HUES48 (cell line): ENCODE data around the gene FRMD4A.
"Not testable (repeated sequence)": the region's sequence is repeated elsewhere in the genome, so short reads cannot be mapped to it uniquely, and the experiment has no call there.

ENCODE experiments used
- H3K27ac ChIP-seq: one replicate; pipeline ENCODE4 v1.7.0; 2013; ENCODE audit warnings: low read depth, low read length, inconsistent platforms
- H3K27me3 ChIP-seq: 2 replicates; pipeline ENCODE4 v1.6.1; 2013; ENCODE audit warnings: mild to moderate bottlenecking, low read length; ENCODE audit not compliant: control insufficient read depth, insufficient read depth
- H3K36me3 ChIP-seq: 2 replicates; pipeline ENCODE4 v1.6.1; 2013; ENCODE audit warnings: low read length; ENCODE audit not compliant: control insufficient read depth, insufficient read depth
- H3K4me1 ChIP-seq: 2 replicates; pipeline ENCODE4 v1.6.1; 2013; ENCODE audit warnings: mild to moderate bottlenecking, low read length; ENCODE audit not compliant: control insufficient read depth, insufficient read depth
- H3K4me3 ChIP-seq: 2 replicates; pipeline ENCODE4 v1.5.1; 2013; ENCODE audit warnings: mild to moderate bottlenecking, low read depth, low read length
- H3K9ac ChIP-seq: 2 replicates; pipeline ENCODE4 v1.6.1; 2013; ENCODE audit warnings: mild to moderate bottlenecking, low read depth, low read length, moderate library complexity
- H3K9me3 ChIP-seq: 2 replicates; pipeline ENCODE4 v1.6.1; 2013; ENCODE audit warnings: low read length; ENCODE audit not compliant: control insufficient read depth, insufficient read depth

The FRMD4A gene

DNA sequence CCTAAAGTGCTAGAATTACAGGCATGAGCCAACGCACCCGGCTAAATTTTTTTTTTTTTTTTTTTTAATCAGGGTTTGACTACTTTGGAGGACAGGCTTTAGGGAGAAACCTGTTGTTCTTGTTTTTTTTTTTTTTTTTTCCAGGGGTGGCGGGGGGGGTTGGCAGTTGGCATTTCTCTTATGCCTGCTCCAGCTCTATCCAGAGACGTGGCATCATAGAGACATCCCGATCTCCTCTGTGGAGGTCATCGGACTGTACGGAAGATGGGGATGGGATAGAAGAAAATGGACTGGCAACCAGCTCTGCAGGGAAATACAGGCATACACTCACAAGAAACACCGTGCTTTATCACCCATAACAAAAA is 613.2 kb downstream of the FRMD4A start:
- Histone ChIP-seq H3K4me3 (no peak overlapping the region), H3K4me1 (peaks cover 8% of the 10 kb centered on the region), H3K27me3 (no peaks in the 10 kb centered on the region), H3K36me3 (no peaks in the 10 kb centered on the region), H3K9me3 (no peaks in the 10 kb centered on the region), H3K27ac (no peak overlapping the region), H3K9ac (no peak overlapping the region)

GRCh38 chr10:13716081-13717071 is 614.3 kb downstream of the FRMD4A start:
- Histone ChIP-seq H3K9me3 (no peaks in the 10 kb centered on the region), H3K27me3 (no peaks in the 10 kb centered on the region), H3K9ac (no peak overlapping the region), H3K27ac (no peak overlapping the region), H3K4me1 (peaks cover 13% of the 10 kb centered on the region), H3K4me3 (no peak overlapping the region), H3K36me3 (no peaks in the 10 kb centered on the region)

DNA sequence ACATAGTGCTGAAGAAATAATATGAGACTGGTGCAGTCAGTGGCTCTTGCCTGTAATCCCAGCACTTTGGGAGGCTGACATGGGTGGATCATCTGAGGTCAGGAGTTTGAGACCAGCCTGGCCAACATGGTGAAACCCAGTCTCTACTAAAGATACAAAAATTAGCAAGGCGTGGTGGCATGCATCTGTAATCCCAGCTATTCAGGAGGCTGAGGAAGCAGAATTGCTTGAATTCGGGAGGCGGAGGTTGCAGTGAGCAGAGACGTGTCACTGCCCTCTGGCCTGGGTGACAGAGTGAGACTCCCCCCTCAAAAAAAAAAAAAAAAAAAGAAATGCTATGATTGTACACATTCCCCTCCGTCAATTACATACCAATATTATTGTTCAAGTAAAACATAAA is 615.1 kb downstream of the FRMD4A start:
- H3K27me3 ChIP-seq, H3K36me3 ChIP-seq, H3K27ac ChIP-seq, H3K9ac ChIP-seq, H3K9me3 ChIP-seq, H3K4me3 ChIP-seq: not testable (repeated sequence)
- H3K4me1 ChIP-seq: peaks cover 20% of the 10 kb centered on the region

- Histone ChIP-seq H3K27ac (no peak overlapping the region), H3K9ac (no peak overlapping the region), H3K9me3 (no peaks in the 10 kb centered on the region), H3K27me3 (no peaks in the 10 kb centered on the region), H3K4me1 (peaks cover 25% of the 10 kb centered on the region), H3K36me3 (no peaks in the 10 kb centered on the region), H3K4me3 (no peak overlapping the region)
Observed at GRCh38 chr10:13715100-13715499, 615.6 kb downstream of the FRMD4A start.

GRCh38 chr10:13712837-13713581 is 617.7 kb downstream of the FRMD4A start:
- Histone ChIP-seq H3K36me3 (no peaks in the 10 kb centered on the region), H3K4me1 (peaks cover 41% of the 10 kb centered on the region), H3K4me3 (no peak overlapping the region), H3K9ac (no peak overlapping the region), H3K27me3 (no peaks in the 10 kb centered on the region), H3K9me3 (no peaks in the 10 kb centered on the region), H3K27ac (peak overlapping the region; percentile 82)

DNA sequence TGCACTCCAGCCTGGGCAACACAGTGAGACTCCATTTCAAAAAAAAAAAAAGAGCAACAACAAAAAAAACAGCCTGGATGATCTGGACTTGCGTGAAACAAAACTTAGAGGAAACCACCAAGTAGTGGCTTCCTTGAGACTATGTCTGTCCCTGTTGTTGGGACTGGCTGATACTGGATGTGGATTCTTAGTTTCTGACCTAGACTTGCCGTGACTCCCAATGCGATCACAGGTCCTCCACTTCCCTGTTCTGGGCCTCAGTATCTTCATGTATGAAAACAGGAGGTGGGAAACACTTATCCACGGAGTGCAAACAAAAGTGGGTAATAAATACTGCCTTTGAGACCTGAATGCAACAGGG is 618.3 kb downstream of the FRMD4A start:
- H3K4me3 ChIP-seq: no peak overlapping the region
- H3K9ac ChIP-seq: no peak overlapping the region

GRCh38 chr10:13711291-13711690 is 619.4 kb downstream of the FRMD4A start:
- no peaks in the 10 kb centered on the region for H3K9me3 ChIP-seq
- H3K27ac ChIP-seq: peak overlapping the region; percentile 16
- no peak overlapping the region for H3K9ac ChIP-seq
- no peaks in the 10 kb centered on the region for H3K27me3 ChIP-seq
- H3K4me1 ChIP-seq: peaks cover 58% of the 10 kb centered on the region
- no peak overlapping the region for H3K4me3 ChIP-seq
- H3K36me3 ChIP-seq: no peaks in the 10 kb centered on the region

More for the DNA sequence above, 618.3 kb downstream of the FRMD4A start:
- Histone ChIP-seq H3K4me1 (peaks cover 46% of the 10 kb centered on the region), H3K9me3 (no peaks in the 10 kb centered on the region), H3K27ac (peak overlapping the region; percentile 82), H3K27me3 (no peaks in the 10 kb centered on the region), H3K36me3 (no peaks in the 10 kb centered on the region)

GRCh38 chr10:13709931-13710650 is 620.6 kb downstream of the FRMD4A start:
- Histone ChIP-seq H3K9ac (no peak overlapping the region), H3K36me3 (no peaks in the 10 kb centered on the region), H3K27me3 (no peaks in the 10 kb centered on the region), H3K9me3 (no peaks in the 10 kb centered on the region), H3K4me3 (no peak overlapping the region), H3K4me1 (peaks cover 64% of the 10 kb centered on the region), H3K27ac (no peak overlapping the region)

DNA sequence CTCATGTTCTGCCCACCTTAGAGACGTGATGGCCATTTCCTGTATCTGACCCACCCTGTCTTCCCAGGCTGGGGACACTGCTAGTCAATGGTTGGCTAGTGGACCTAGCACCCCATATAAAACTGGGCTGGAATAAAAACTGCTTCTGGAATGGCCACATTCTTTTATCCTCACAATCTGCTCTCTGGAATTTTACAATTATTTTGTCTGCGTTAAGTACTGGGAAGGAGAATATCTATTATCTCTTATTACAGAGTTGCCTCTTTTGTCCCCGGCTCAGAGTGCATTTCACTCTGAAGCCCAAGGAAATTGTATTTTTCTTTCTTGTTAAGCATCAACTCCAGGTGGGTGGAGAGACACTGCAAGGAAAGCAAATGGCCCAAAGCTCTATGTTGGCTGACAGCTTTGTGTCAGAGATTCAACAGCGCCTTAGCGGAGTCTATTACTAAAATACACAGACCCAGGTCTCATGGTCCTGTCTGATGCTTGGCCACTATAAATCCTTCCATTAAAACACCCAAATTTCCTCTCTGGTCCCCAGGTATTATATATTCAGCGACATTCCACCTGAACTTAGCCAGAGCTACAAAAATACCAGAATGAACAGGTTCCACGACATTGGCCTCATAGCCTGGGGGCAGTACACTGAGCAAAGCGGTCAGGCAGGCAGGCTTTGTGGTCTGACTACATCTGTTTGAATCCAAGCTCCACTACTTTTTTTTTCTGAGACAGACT is 622.3 kb downstream of the FRMD4A start:
- H3K4me1 ChIP-seq: peaks cover 63% of the 10 kb centered on the region
- H3K4me3 ChIP-seq: peak overlapping the region; percentile 58; the same call in 1 of the 2 replicates
- H3K27me3 ChIP-seq: no peaks in the 10 kb centered on the region
- no peaks in the 10 kb centered on the region for H3K9me3 ChIP-seq
- H3K27ac ChIP-seq: peak overlapping the region; percentile 84
- H3K9ac ChIP-seq: no peak overlapping the region
- H3K36me3 ChIP-seq: no peaks in the 10 kb centered on the region

GRCh38 chr10:13707156-13707881 is 623.4 kb downstream of the FRMD4A start:
- Histone ChIP-seq H3K9me3 (no peaks in the 10 kb centered on the region), H3K4me1 (peaks cover 56% of the 10 kb centered on the region), H3K36me3 (no peaks in the 10 kb centered on the region), H3K27ac (peak overlapping the region; percentile 84), H3K4me3 (peak overlapping the region; percentile 58), H3K9ac (peak overlapping the region; percentile 42; the same call in 1 of the 2 replicates), H3K27me3 (no peaks in the 10 kb centered on the region)
